Stimulated activated CD8-positive, alpha-beta memory T cell treated with anti-CD3 and anti-CD28 coated beads, Interleukin-15, amount 100 ng/mL, for 48 hours (primary cell): Measurements from ENCODE around the gene SUGP1.

Source experiments
- DNase-seq, 2 donors: peaks; one replicate each; pipeline ENCODE4 v3.0.0-alpha.2; 2020; ENCODE audit warnings: low read depth in 2 of 2

Gene SUGP1

GRCh38 chr19:19230999-19231398 is 89.3 kb downstream of the SUGP1 start:
- no peak for DNase-seq

GRCh38 chr19:19229701-19230100 is 90.6 kb downstream of the SUGP1 start:
- no peak for DNase-seq

DNA sequence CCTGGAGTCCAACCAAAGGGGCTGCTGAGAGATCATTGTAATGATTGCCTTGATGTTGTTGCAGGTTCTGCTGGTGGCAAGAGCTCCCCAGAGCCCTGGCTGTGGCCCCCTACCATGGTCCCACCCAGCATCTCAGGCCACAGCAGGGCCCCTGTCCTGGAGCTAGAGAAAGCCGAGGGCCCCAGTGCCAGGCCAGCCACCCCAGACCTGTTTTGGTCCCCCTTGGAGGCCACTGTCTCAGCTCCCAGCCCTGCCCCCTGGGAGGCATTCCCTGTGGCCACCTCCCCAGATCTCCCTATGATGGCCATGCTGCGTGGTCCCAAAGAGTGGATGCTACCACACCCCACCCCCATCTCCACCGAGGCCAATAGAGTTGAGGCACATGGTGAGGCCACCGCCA is 93.1 kb downstream of the SUGP1 start:
- DNase-seq, result no peak

GRCh38 chr19:19226663-19227062 is 93.6 kb downstream of the SUGP1 start:
- DNase-seq, result no peak

GRCh38 chr19:19226204-19226603 is 94.1 kb downstream of the SUGP1 start:
- DNase-seq, result no peak
